Astrocyte of the cerebellum (primary cell): ENCODE results near the gene PRRT1.
"Not testable (repeated sequence)": the region's sequence is repeated elsewhere in the genome, so short reads cannot be mapped to it uniquely, and the experiment has no call there.

Experiments
- DNase-seq: peaks from one replicate; pipeline ENCODE4 v3.0.0-alpha.2; 2011; ENCODE audit warnings: low read depth
- H3K4me3 ChIP-seq: 2 replicates; pipeline ENCODE4 v1.5.1; 2011; ENCODE audit warnings: mild to moderate bottlenecking, low read depth, low read length, moderate library complexity
- CTCF ChIP-seq: IDR thresholded peaks from 2 replicates; pipeline ENCODE4 v1.5.1; 2012; ENCODE audit warnings: low read length, low read depth, moderate library complexity, mild to moderate bottlenecking; ENCODE audit errors: missing control alignments
- in situ Hi-C: cut with HindIII; loops from 2 replicates; pipeline ENCODE4 v1.10.0; 2017; ENCODE audit warnings: low sequenced_read_pairs

Gene PRRT1

DNA sequence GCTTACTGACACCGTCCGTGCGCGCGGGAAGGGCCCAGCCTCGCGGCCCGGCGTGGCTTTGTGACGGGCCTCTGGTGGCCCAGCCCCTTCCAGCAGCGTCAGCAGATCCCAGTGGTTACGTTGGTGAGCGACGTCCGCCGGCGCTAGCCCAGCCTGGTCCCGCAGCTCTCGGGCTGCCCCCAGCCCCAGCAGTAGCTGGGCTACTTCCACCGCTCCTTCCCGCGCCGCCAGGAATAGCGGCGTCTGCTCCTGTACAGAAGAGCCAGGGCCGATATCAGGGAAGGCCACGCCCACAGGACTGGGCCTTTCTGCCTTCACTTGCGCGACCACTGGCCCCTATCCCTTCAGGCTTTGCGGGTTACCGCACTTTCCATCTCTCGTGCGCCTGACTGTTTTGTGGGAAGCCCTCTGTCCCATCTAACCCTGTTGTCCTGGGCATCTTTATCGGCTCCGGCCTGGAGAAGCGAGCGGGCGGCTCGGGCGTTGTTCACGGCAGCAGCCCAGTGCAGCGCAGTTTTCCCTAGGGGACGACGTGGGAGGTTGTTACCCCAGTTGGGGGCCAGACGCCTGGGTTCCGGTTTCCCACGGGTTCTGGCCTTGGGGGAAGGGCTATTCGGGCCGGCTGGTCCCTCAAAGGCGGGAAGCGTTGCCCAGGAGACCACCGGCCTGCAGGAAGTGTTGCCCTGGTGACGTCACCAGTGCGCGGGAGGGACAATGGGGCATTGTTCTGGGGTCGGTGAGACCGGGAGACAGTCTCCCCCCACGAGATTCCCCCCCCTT is 44.4 kb upstream of the PRRT1 start:
- in situ Hi-C loops = no loop called here
- TF ChIP-seq CTCF = no peak
- H3K4me3 ChIP-seq = peak overlapping the region; percentile 83
- peak; percentile 58 for DNase-seq

- peak overlapping the region; percentile 83 for H3K4me3 ChIP-seq
Measured at GRCh38 chr6:32195652-32195901, 43.8 kb upstream of the PRRT1 start.

GRCh38 chr6:32194825-32195651 is 43.3 kb upstream of the PRRT1 start:
- H3K4me3 ChIP-seq = peak overlapping the region; percentile 83
- TF ChIP-seq CTCF = peak; percentile 49
- peak; percentile 27 for DNase-seq
- in situ Hi-C loops = no loop called here

More at GRCh38 chr6:32195652-32195901, 43.8 kb upstream of the PRRT1 start:
- in situ Hi-C loops = no loop called here
- TF ChIP-seq CTCF = peak; percentile 45
- peak; percentile 99 for DNase-seq

GRCh38 chr6:32194388-32194787 is 42.6 kb upstream of the PRRT1 start:
- no peak for TF ChIP-seq CTCF
- DNase-seq = no peak
- no peak overlapping the region for H3K4me3 ChIP-seq
- in situ Hi-C loops = no loop called here

- H3K4me3 ChIP-seq, DNase-seq, in situ Hi-C loops: not testable (repeated sequence)
Measured at GRCh38 chr6:32193096-32193495, 41.4 kb upstream of the PRRT1 start.

DNA sequence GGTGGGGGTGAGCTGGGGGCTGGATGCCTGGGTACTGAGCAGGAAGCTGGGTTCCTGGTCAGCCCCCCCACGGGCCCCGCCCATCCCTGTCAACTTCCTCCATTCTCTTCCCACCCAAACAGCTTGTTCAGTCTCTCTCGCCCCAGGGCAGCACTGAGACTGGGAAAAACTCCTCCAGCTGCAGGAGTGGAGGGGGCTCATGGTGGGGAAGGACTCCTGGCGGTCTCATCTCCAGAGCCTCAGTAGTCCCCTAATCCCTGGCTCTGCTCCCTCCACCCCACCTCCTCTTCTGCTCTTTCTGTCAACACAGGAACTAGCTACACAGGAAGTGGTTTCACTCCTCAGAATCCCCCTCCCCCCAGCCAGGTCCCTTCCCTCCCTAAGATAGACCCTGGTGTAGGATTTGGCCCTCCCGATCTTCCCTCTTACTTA is 40.9 kb upstream of the PRRT1 start, which contains the start of gene GPSM3:
Gene GPSM3, minus strand, starts transcription at position 36 of the 432 bp plus-strand sequence. CDS start 130 bp downstream, outside the sequence.
- H3K4me3 ChIP-seq = no peak within 1 kb of the TSS
- DNase-seq = no peak
- TF ChIP-seq CTCF = no peak
- in situ Hi-C loops = no loop called here
